HG02870 (cell line): ENCODE data around the gene CDHR3.
"Not testable (repeated sequence)": the region's sequence is repeated elsewhere in the genome, so short reads cannot be mapped to it uniquely, and the experiment has no call there.

Experiments
- ATAC-seq: cut with Tn5 transposase; IDR thresholded peaks from one replicate; pipeline ENCODE4 v1.9.1; 2021; ENCODE audit warnings: mild to moderate bottlenecking, moderate library complexity; ENCODE audit not compliant: unreplicated experiment

Gene CDHR3

GRCh38 chr7:105963038-105963667 is at the start of gene CDHR3:
Gene CDHR3, plus strand, starts transcription at chr7:105963264. Its CDS starts 55 bp downstream, at chr7:105963319.
- no peak for ATAC-seq

- no peak for ATAC-seq
Measured at GRCh38 chr7:105913947-105914346, 49.1 kb upstream of the CDHR3 start.

- no peak for ATAC-seq
Measured at GRCh38 chr7:105916603-105917002, 46.5 kb upstream of the CDHR3 start.

- no peak for ATAC-seq
Measured at GRCh38 chr7:105917659-105918058, 45.4 kb upstream of the CDHR3 start.

GRCh38 chr7:105920766-105921165 is 42.3 kb upstream of the CDHR3 start:
- ATAC-seq, result no peak

GRCh38 chr7:105924945-105925344 is 38.1 kb upstream of the CDHR3 start:
- no peak for ATAC-seq

GRCh38 chr7:105926131-105926530 is 36.9 kb upstream of the CDHR3 start:
- no peak for ATAC-seq

GRCh38 chr7:105931179-105931578 is 31.9 kb upstream of the CDHR3 start:
- no peak for ATAC-seq

- no peak for ATAC-seq
Measured at GRCh38 chr7:105932835-105933477, 30.1 kb upstream of the CDHR3 start.

- no peak for ATAC-seq
Measured at GRCh38 chr7:105934572-105935185, 28.4 kb upstream of the CDHR3 start.

- ATAC-seq, result no peak
Measured at GRCh38 chr7:105935250-105935649, 27.8 kb upstream of the CDHR3 start.

- no peak for ATAC-seq
Measured at GRCh38 chr7:105937411-105937810, 25.7 kb upstream of the CDHR3 start.

- ATAC-seq, result no peak
Measured at GRCh38 chr7:105940109-105940508, 23.0 kb upstream of the CDHR3 start.

GRCh38 chr7:105941596-105941995 is 21.5 kb upstream of the CDHR3 start:
- ATAC-seq, result no peak

GRCh38 chr7:105943486-105943885 is 19.6 kb upstream of the CDHR3 start:
- ATAC-seq, result no peak

- ATAC-seq, result no peak
Measured at GRCh38 chr7:105945848-105946247, 17.2 kb upstream of the CDHR3 start.

- no peak for ATAC-seq
Measured at GRCh38 chr7:105951597-105951996, 11.5 kb upstream of the CDHR3 start.

- no peak for ATAC-seq
Measured at GRCh38 chr7:105952917-105953595, 10.0 kb upstream of the CDHR3 start.

- no peak for ATAC-seq
Measured at GRCh38 chr7:105954711-105955110, 8.4 kb upstream of the CDHR3 start.

- ATAC-seq, result not testable (repeated sequence)
Measured at GRCh38 chr7:105955651-105956466, 7.2 kb upstream of the CDHR3 start.

- no peak for ATAC-seq
Measured at GRCh38 chr7:105958012-105958411, 5.1 kb upstream of the CDHR3 start.
